A549 (cell line): ENCODE data around the gene COL2A1. TPM values are rescaled to one million over a fixed set of nuclear protein-coding genes. Genes with fewer than 3 reads are reported as not detected.

Source experiments
- ATAC-seq, 2 experiments: fragments of 200-7000 bp in 1 of 2; fragments of >200 bp in 1 of 2; cut with Nextera tagmentation in 1 of 2; cut with Tn5 transposase in 1 of 2; 3 replicates each; pipeline versions ENCODE4 v1.8.0 to v1.9.1; 2018 to 2020; ENCODE audit warnings: mild to moderate bottlenecking in 1 of 2, moderate library complexity in 1 of 2
- CTCF ChIA-PET: fragments of 300-600 bp; sonication (Branson Sonifier 250); formaldehyde crosslinking; extraction: SDS; loops from one replicate; lab custom pipeline; 2021; ENCODE audit warnings: antibody characterized with exemption, inconsistent platforms; lab: Yijun Ruan, JAX
- POLR2A ChIA-PET: fragments of 350-600 bp; formaldehyde crosslinking; extraction: SDS; loops from one replicate; lab custom pipeline; 2021; ENCODE audit warnings: antibody characterized with exemption, inconsistent platforms; lab: Yijun Ruan, JAX
- DNase-seq, 2 experiments: peaks; one replicate each; pipeline versions ENCODE4 v3.0.0 to v3.0.0-alpha.2; 2011 to 2016; ENCODE audit warnings: low read depth in 1 of 2, low spot score in 1 of 2
- FAIRE-seq: peaks from 2 replicates; lab custom pipeline; 2011; peaks lifted over from hg19 to GRCh38; lab: Jason Lieb, UNC
- H3K27ac ChIP-seq, 2 experiments: fragments of >200 bp; sonication (Bioruptor Twin); formaldehyde crosslinking; 3 replicates each; pipeline ENCODE4 v1.5.1; 2016 to 2017
- H3K4me1 ChIP-seq: fragments of >200 bp; sonication (Bioruptor Twin); formaldehyde crosslinking; 3 replicates; pipeline ENCODE4 v1.6.1; 2016
- H3K4me2 ChIP-seq: fragments of >200 bp; sonication (Bioruptor Twin); formaldehyde crosslinking; 3 replicates; pipeline ENCODE4 v1.6.1; 2016
- H3K4me3 ChIP-seq: fragments of >200 bp; sonication (Bioruptor Twin); formaldehyde crosslinking; 3 replicates; pipeline ENCODE4 v1.5.1; 2016
- H3K9me3 ChIP-seq: fragments of >200 bp; sonication (Bioruptor Twin); formaldehyde crosslinking; 3 replicates; pipeline ENCODE4 v1.6.1; 2016
- CBX2 ChIP-seq: fragments of 200-600 bp; sonication (generic); IDR thresholded peaks from 2 replicates; pipeline ENCODE4 v1.6.1; 2016; ENCODE audit warnings: low read depth, mild to moderate bottlenecking, borderline replicate concordance
- CBX8 ChIP-seq: fragments of 200-600 bp; sonication (generic); IDR thresholded peaks from 2 replicates; pipeline ENCODE4 v1.6.1; 2016
- EHF ChIP-seq: fragments of 250-450 bp; sonication (Bioruptor Pico); IDR thresholded peaks from 2 replicates; pipeline ENCODE4 v1.5.0; 2020; ENCODE audit warnings: mild to moderate bottlenecking
- EP300 ChIP-seq, 2 experiments: fragments of >200 bp; sonication (Bioruptor Twin); formaldehyde crosslinking; IDR thresholded peaks; 2 replicates in 1 of 2; 3 replicates in 1 of 2; pipeline ENCODE4 v1.6.1; 2016 to 2017
- ESRRA ChIP-seq: fragments of 150-350 bp; IDR thresholded peaks from 2 replicates; pipeline ENCODE4 v1.6.1; 2014; ENCODE audit warnings: mild to moderate bottlenecking, low read length, borderline replicate concordance
- FOXS1 ChIP-seq: fragments of 250-450 bp; sonication (Bioruptor Pico); IDR thresholded peaks from 2 replicates; pipeline ENCODE4 v1.5.0; 2020; ENCODE audit warnings: mild to moderate bottlenecking, moderate library complexity
- GATA3 ChIP-seq: IDR thresholded peaks from 2 replicates; pipeline ENCODE4 v1.6.1; 2012; ENCODE audit warnings: borderline replicate concordance
- HEYL ChIP-seq: fragments of 250-450 bp; sonication (Bioruptor Pico); IDR thresholded peaks from 2 replicates; pipeline ENCODE4 v1.8.0; 2021; ENCODE audit warnings: mild to moderate bottlenecking, moderate library complexity
- HOXA7 ChIP-seq: fragments of 250-450 bp; sonication (Bioruptor Pico); IDR thresholded peaks from 2 replicates; pipeline ENCODE4 v1.5.0; 2020; ENCODE audit warnings: mild to moderate bottlenecking, moderate library complexity
- JUN ChIP-seq, 2 experiments: fragments of >200 bp; sonication (Bioruptor Twin); formaldehyde crosslinking; IDR thresholded peaks; 2 replicates in 1 of 2; 3 replicates in 1 of 2; pipeline ENCODE4 v1.6.1; 2016 to 2017
- JUNB ChIP-seq: fragments of >200 bp; sonication (Bioruptor Twin); formaldehyde crosslinking; IDR thresholded peaks from 2 replicates; pipeline ENCODE4 v1.6.1; 2016
- KDM1A ChIP-seq: fragments of 200-600 bp; sonication (generic); IDR thresholded peaks from 2 replicates; pipeline ENCODE4 v1.6.1; 2016; ENCODE audit warnings: low read depth, mild to moderate bottlenecking
- MYC ChIP-seq: IDR thresholded peaks from 2 replicates; pipeline ENCODE4 v1.6.1; 2012; ENCODE audit warnings: mild to moderate bottlenecking, inconsistent platforms, low read length, improper control_type of control experiment, borderline replicate concordance
- NPAS2 ChIP-seq: fragments of 250-450 bp; sonication (Bioruptor Pico); IDR thresholded peaks from 2 replicates; pipeline ENCODE4 v1.8.0; 2022; ENCODE audit warnings: mild to moderate bottlenecking, moderate library complexity, borderline replicate concordance
- PHF8 ChIP-seq: fragments of 200-600 bp; sonication (generic); IDR thresholded peaks from 2 replicates; pipeline ENCODE4 v1.6.1; 2016; ENCODE audit warnings: low read depth, mild to moderate bottlenecking, antibody characterized with exemption, moderate library complexity, borderline replicate concordance
- POLR2AphosphoS2 ChIP-seq: conservative IDR thresholded peaks from 2 replicates; pipeline ENCODE4 v1.6.1; 2012; ENCODE audit warnings: low read length, improper control_type of control experiment, inconsistent platforms
- RARB ChIP-seq: fragments of 250-450 bp; sonication (Bioruptor Pico); IDR thresholded peaks from 2 replicates; pipeline ENCODE4 v1.8.0; 2021; ENCODE audit warnings: mild to moderate bottlenecking, moderate library complexity
- RCOR1 ChIP-seq: fragments of 150-350 bp; IDR thresholded peaks from 2 replicates; pipeline ENCODE4 v1.6.1; 2014; ENCODE audit warnings: antibody characterized with exemption, low read length, low read depth
- RFX5 ChIP-seq: fragments of 450-650 bp; IDR thresholded peaks from 2 replicates; pipeline ENCODE4 v1.7.1; 2014; ENCODE audit warnings: antibody characterized with exemption, mild to moderate bottlenecking, moderate library complexity
- RNF2 ChIP-seq: fragments of 200-600 bp; sonication (generic); IDR thresholded peaks from 2 replicates; pipeline ENCODE4 v1.6.1; 2016; ENCODE audit warnings: low read depth, mild to moderate bottlenecking, antibody characterized with exemption, moderate library complexity, borderline replicate concordance
- SMC3 ChIP-seq: fragments of >200 bp; sonication (Bioruptor Twin); formaldehyde crosslinking; IDR thresholded peaks from 3 replicates; pipeline ENCODE4 v1.6.1; 2018; ENCODE audit warnings: inconsistent platforms
- TFCP2L1 ChIP-seq: fragments of 250-450 bp; sonication (Bioruptor Pico); IDR thresholded peaks from 2 replicates; pipeline ENCODE4 v1.5.0; 2021; ENCODE audit warnings: mild to moderate bottlenecking
- ZC3H11A ChIP-seq: fragments of 450-650 bp; IDR thresholded peaks from 2 replicates; pipeline ENCODE4 v1.6.1; 2014; ENCODE audit warnings: antibody characterized with exemption, mild to moderate bottlenecking
- ZNF302 ChIP-seq: fragments of 250-450 bp; sonication (Bioruptor Pico); IDR thresholded peaks from 2 replicates; pipeline ENCODE4 v1.9.0; 2021; ENCODE audit warnings: inconsistent platforms, mild to moderate bottlenecking, moderate library complexity
- ZSCAN20 ChIP-seq: fragments of 250-450 bp; sonication (Bioruptor Pico); IDR thresholded peaks from 2 replicates; pipeline ENCODE4 v1.8.0; 2022; ENCODE audit warnings: mild to moderate bottlenecking, moderate library complexity
- WGBS: methylation state at CpG from one replicate; pipeline ENCODE4 v1.1.6; 2017; ENCODE audit errors: missing lambda C conversion rate; 5-methylcytosine and 5-hydroxymethylcytosine counted together
- polyA plus RNA-seq, 4 experiments: library from polyadenylated mRNA; depleted of rRNA in 3 of 4; stranded (reverse); fragments of >200 nt; fragmentation: RNase III in 1 of 4; extraction: RNeasy Plus Mini Kit Qiagen cat#74134 plus additional on column Dnase treatment in 1 of 4; gene quantifications; 2 replicates in 3 of 4; 3 replicates in 1 of 4; pipeline ENCODE4 v1.2.3, GENCODE V29; 2011 to 2017
- TF ChIP-seq, protein P1 (sequence below): fragments of >200 bp; sonication (Bioruptor Twin); formaldehyde crosslinking; IDR thresholded peaks from 2 replicates; pipeline ENCODE4 v1.6.1; 2016
- TF ChIP-seq, protein P2 (sequence below): IDR thresholded peaks from 2 replicates; pipeline ENCODE4 v1.6.1; 2012
- TF ChIP-seq, protein P3 (sequence below): fragments of 150-350 bp; IDR thresholded peaks from 2 replicates; pipeline ENCODE4 v1.6.1; 2014; ENCODE audit warnings: low read depth, mild to moderate bottlenecking, low read length
- TF ChIP-seq, protein P4 (sequence below): fragments of 450-650 bp; IDR thresholded peaks from 2 replicates; pipeline ENCODE4 v1.6.1; 2014; ENCODE audit warnings: antibody characterized with exemption

The COL2A1 gene
- polyA plus RNA-seq, 2 of the 4 experiments (the other 2 are of a cell fraction) = 0.01 TPM; not detected in 1

DNA sequence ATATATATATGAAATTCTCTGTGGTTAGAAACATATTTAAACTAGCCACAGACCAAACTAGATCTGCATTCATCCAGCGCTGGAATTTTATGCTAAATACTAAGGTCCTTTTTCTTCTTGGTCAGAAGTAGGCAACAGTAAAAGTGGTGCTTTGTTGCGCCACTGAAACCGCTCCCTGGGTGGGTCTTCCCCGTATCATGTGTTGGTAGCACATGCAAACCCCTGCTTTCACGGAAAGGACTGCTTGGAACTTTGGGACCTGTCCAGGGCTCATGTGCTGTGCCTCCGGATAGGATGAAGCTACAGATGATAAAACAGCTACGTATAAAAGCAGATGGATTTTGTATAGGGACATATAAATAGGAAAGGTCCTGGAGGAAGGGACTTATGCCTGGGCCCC is 40.1 kb upstream of the COL2A1 start:
- no peak overlapping the region for H3K4me2 ChIP-seq
- DNase-seq (no peak), ATAC-seq (no peak)
- CTCF ChIA-PET = interaction anchor here (0.6 kb wide), 1 partner anchor 9 kb away, joined by 3 read pairs; no protein-coding TSS in a partner anchor
- TF ChIP-seq ESRRA = no peak
- TF ChIP-seq POLR2AphosphoS2 = no peak
- no peak for TF ChIP-seq ZSCAN20 (CRISPR knock-in tag)
- TF ChIP-seq HOXA7 (CRISPR knock-in tag) = no peak
- TF ChIP-seq, protein P1, sequence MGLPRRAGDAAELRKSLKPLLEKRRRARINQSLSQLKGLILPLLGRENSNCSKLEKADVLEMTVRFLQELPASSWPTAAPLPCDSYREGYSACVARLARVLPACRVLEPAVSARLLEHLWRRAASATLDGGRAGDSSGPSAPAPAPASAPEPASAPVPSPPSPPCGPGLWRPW = no peak
- TF ChIP-seq FOXS1 = no peak
- no peak for TF ChIP-seq CBX8
- TF ChIP-seq KDM1A = no peak
- no peak for TF ChIP-seq RNF2
- TF ChIP-seq NPAS2 = no peak
- no peak for TF ChIP-seq ZNF302 (CRISPR knock-in tag)
- no peak for TF ChIP-seq HEYL (CRISPR knock-in tag)
- TF ChIP-seq, protein P2, sequence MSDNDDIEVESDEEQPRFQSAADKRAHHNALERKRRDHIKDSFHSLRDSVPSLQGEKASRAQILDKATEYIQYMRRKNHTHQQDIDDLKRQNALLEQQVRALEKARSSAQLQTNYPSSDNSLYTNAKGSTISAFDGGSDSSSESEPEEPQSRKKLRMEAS = no peak
- TF ChIP-seq EHF (CRISPR knock-in tag) = no peak
- TF ChIP-seq, all 56 proteins: peak for 0
- WGBS = 92% methylated on average over 7 of the region's 7 CpGs
- Histone ChIP-seq H3K4me1 (no peaks in the 10 kb centered on the region), H3K4me3 (no peak overlapping the region), H3K27ac (no peak overlapping the region), H3K9me3 (no peaks in the 10 kb centered on the region)
- POLR2A ChIA-PET = no interaction called here
- no peak for FAIRE-seq

DNA sequence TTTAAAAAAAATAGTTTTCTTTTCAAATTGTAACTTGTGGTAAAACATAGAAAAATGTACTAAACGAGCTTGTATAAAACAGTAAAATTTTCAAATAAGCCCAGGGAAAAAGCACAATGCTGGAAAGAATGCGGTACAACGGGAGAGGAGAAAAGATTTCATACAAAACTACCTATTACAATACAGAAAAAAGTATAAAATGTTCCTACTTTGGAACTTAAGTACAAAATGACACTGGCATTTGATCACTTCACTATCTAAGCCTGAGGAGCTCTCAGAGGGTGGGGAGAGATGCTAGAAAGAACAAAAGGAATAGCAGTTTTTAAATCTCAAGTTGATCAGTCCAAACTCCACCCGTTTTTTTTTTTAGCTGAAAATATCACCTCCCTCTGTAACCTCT is 39.5 kb upstream of the COL2A1 start:
- no peaks in the 10 kb centered on the region for H3K4me1 ChIP-seq
- TF ChIP-seq RARB (CRISPR knock-in tag) (no peak), RCOR1 (no peak), CBX2 (no peak), EHF (CRISPR knock-in tag) (no peak), ZSCAN20 (CRISPR knock-in tag) (no peak), EP300 (IDR thresholded peaks at IDR 0.05) (no peak), SMC3 (no peak), POLR2AphosphoS2 (no peak), ZNF302 (CRISPR knock-in tag) (no peak), ZC3H11A (no peak), JUNB (no peak)
- TF ChIP-seq, protein P3, sequence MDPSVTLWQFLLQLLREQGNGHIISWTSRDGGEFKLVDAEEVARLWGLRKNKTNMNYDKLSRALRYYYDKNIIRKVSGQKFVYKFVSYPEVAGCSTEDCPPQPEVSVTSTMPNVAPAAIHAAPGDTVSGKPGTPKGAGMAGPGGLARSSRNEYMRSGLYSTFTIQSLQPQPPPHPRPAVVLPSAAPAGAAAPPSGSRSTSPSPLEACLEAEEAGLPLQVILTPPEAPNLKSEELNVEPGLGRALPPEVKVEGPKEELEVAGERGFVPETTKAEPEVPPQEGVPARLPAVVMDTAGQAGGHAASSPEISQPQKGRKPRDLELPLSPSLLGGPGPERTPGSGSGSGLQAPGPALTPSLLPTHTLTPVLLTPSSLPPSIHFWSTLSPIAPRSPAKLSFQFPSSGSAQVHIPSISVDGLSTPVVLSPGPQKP = no peak
- ATAC-seq (no peak), FAIRE-seq (no peak), DNase-seq (no peak)
- no peak overlapping the region for H3K27ac ChIP-seq
- POLR2A ChIA-PET = no interaction called here
- H3K4me2 ChIP-seq = no peak overlapping the region
- CTCF ChIA-PET = interaction anchor here (0.7 to 1.3 kb wide), 2 partner anchors 11 to 17 kb away, joined by 3 to 5 read pairs; no protein-coding TSS in a partner anchor
- no peak overlapping the region for H3K4me3 ChIP-seq
- H3K9me3 ChIP-seq = no peaks in the 10 kb centered on the region
- 82% methylated on average over 4 of the region's 4 CpGs for WGBS

DNA sequence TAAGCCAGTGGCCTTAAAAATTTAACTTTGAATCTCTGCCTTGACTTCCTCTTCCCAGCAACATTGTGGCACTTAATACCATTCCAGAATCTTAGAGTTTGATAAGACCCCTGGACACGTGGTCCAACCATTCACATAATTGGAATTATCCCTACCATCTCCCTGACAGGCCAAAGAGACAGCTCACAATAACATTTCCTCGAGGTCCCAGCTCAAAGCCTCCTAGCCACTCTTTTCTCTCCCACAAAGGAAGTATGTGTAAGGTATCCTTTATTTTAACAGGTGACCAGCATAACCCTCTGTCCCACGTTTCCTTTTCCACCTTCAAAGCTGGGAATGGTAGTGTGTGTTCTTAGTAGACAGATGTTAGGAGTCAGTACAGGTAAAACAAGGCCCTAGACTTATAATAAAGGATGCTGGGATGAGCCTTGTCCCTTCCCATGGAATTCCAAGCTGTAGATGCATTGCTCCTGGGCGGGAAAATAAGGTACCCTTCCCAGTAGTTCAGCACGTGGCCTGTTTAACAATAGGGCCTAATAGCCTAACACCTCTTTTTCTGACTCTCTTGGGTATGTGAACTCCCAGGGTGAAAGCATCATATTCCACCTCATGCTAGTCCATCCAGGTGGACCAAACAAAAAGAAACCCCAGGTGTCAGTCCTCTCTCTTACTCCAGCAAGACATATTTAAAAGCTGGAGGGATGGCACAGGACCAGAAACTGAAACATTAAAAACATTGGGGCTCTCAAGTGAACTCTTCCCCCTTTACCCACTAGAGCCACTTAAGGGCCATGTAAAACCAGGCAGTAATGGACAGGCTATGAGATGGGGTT is 37.5 kb upstream of the COL2A1 start:
- FAIRE-seq = no peak
- WGBS = 70% methylated on average over 5 of the region's 5 CpGs
- TF ChIP-seq, protein P4, sequence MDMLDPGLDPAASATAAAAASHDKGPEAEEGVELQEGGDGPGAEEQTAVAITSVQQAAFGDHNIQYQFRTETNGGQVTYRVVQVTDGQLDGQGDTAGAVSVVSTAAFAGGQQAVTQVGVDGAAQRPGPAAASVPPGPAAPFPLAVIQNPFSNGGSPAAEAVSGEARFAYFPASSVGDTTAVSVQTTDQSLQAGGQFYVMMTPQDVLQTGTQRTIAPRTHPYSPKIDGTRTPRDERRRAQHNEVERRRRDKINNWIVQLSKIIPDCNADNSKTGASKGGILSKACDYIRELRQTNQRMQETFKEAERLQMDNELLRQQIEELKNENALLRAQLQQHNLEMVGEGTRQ = no peak
- TF ChIP-seq POLR2AphosphoS2 = no peak
- no peak for TF ChIP-seq ZSCAN20 (CRISPR knock-in tag)
- no peak for TF ChIP-seq JUN (IDR thresholded peaks at IDR 0.05)
- TF ChIP-seq, protein P2 = no peak
- no peak for TF ChIP-seq RFX5
- no peak for TF ChIP-seq PHF8
- TF ChIP-seq HOXA7 (CRISPR knock-in tag) = no peak
- TF ChIP-seq TFCP2L1 = no peak
- TF ChIP-seq GATA3 = no peak
- TF ChIP-seq, protein P3 = no peak
- TF ChIP-seq MYC = no peak
- no peak for TF ChIP-seq RNF2
- TF ChIP-seq FOXS1 = no peak

More for the DNA sequence above, 37.5 kb upstream of the COL2A1 start:
- no peaks in the 10 kb centered on the region for H3K4me1 ChIP-seq
- no peak overlapping the region for H3K4me2 ChIP-seq
- H3K9me3 ChIP-seq = no peaks in the 10 kb centered on the region
- ATAC-seq = no peak
- ChIA-PET CTCF (interaction anchor here (1.2 kb wide), 1 partner anchor 576 kb away, joined by 4 read pairs; no protein-coding TSS in a partner anchor), POLR2A (no interaction called here)
- no peak overlapping the region for H3K27ac ChIP-seq
- no peak for DNase-seq
- H3K4me3 ChIP-seq = no peak overlapping the region
